HG03175 (cell line): ENCODE results near the gene STK10.

ENCODE experiments used
- ATAC-seq: cut with Tn5 transposase; IDR thresholded peaks from one replicate; pipeline ENCODE4 v1.9.1; 2021; ENCODE audit warnings: mild to moderate bottlenecking, moderate library complexity; ENCODE audit not compliant: unreplicated experiment

Gene STK10

GRCh38 chr5:171992305-171992704, 195.7 kb downstream of the STK10 start:
- no peak for ATAC-seq
